Measurements from ENCODE around the gene TOP2B. TPM values are rescaled to one million over a fixed set of nuclear protein-coding genes. Genes with fewer than 3 reads are reported as not detected.

TOP2B gene
- total RNA-seq, 1 experiment from 2014 or later: 73.3 TPM

DNA sequence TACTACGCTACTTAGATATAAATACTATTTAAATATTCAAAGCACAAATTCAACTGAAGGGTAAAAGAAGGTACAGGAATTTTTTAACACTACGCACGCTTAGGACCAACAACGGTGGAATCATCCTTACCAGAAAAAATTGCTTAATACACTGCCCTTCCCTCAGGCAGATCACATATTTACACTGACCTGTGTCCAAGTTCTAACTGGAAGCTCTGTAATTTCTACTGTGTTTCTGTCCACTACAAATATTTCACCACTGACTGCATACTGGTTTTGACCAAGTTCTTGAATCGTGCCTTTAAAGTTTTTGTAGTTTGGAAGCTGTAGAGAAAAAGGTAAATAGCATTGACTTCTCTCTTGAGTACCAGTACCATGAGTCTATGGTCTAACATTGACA is 44.2 kb downstream of the TOP2B start:
- DNase-seq (ENCODE audit: low read depth): no peak

DNA sequence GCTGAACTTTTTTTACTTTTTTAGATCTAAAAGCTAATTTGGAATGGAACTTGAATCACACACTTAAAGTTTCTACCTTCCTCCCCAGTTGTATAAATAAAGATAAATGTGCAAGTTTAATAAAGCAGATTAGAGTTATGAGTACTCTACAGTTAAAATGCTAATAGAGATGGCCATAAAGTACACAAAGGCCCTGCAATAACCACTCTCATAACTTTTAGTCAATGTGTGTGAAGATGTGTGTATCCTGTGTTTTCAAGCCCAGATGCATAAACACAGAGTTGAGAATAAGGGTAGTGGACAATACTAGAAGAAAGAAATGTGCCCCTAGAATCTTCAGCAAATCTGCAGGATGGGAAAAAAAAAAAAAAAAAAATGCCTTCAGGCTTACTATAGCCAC is 45.3 kb downstream of the TOP2B start:
- no peak for DNase-seq (ENCODE audit: low read depth)

DNA sequence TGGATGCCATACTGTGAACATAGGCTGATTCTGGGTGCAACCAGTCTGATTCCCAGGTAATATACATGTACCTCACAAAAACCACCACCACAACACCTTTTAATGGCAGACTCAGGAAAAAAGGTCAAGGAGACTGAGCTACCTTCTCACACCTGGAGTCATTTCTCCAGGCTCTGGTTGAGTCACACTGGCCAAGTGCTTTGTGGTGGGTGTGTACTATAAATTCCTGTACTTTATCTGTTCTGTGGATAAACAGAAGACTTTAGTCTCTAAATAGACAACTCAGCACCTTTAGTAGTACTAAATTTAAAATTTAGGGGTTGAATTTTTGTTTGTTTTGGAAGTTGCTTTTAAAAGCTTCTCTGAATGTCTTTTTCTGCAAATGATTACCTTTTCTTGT is 46.7 kb downstream of the TOP2B start:
- DNase-seq (ENCODE audit: low read depth): no peak

DNA sequence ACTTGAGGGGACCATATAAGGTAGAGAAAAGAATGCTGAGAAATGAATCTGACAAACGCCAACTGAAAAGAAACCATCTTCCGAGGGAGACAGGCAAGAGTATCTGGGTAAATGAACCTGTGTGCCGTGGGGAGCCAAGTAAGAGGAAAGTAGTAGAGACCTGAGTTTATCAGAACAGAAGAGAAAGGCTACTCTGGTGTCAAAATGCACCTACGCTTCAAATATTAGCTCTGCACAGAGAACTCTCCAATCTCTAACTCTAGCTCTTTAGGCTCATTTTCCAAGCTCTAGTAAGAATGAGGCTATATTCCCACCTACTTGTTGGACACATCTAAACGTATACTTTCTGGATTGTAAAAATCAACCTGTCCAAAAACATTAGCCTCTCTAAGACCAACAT is 53.5 kb downstream of the TOP2B start:
- no peak for DNase-seq (ENCODE audit: low read depth)

DNA sequence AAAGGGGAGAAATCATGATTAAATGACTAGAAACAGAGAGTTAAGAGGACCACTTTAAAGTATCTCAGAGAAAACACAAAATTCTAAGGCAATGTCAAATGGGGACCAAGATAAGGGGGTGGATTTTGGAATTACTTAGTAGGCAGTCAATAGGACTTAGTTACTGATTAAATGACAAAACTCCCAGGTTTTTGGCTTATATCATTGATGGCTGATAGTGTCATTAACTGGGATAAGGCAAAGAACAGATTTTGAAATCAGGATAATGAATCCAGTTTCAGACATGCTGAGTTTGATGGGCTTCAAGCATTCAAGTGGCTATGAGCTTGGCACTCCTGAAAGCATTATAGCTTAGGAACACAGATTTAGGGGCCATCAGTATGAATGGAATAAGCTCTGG is 53.9 kb downstream of the TOP2B start:
- no peak for DNase-seq (ENCODE audit: low read depth)

DNA sequence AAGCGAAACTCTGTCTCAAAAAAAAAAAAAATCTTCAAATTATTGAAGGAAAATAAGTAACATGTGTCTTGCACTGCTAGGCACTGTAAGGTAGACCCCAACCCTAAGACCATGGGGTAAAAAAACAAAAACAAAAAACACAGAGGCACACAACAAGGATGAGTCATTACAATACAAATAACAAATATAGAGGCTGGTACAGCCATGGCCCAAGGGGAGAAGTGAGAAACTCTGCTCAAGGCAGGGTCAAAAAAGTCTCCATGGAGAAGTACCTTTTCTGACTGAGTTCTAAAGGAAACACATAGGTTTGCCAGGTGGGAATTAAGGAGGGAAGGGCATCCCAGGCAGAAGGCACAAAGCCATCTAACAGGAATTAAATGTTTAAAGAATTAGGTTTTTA is 54.5 kb downstream of the TOP2B start:
- no peak for DNase-seq (ENCODE audit: low read depth)

DNA sequence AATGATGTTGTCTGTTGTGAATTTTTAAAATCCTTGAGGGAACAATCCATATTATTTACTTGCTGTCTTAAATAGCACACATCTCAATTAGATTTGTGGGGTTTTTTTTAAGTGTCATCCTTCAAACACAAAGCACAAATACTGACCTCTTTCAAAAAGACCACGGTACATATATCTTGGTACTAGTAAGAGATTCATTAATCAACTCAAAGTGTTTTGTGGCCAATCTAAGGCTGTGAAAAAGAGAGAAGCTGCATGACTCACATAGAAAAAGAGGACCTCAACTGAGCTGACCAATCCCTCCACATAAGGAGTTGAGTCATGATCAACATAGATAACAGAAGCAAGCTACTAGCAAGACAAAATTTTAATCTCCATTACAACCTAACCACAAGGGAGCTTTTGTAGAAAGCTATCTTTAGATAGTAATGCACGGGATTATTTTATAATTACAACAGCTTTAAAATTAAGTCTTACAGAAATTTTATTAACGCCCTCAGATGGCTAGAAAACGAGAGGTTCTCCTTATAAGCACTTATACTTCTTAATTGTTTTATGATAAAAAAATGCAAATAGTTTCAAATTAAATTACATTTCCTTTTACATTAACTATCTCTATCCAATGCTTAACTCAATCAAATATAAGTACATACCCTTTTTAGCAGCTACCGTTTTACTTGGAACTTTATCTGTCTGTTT is 60.5 kb downstream of the TOP2B start:
- DNase-seq (ENCODE audit: low read depth): peak; percentile 77

DNA sequence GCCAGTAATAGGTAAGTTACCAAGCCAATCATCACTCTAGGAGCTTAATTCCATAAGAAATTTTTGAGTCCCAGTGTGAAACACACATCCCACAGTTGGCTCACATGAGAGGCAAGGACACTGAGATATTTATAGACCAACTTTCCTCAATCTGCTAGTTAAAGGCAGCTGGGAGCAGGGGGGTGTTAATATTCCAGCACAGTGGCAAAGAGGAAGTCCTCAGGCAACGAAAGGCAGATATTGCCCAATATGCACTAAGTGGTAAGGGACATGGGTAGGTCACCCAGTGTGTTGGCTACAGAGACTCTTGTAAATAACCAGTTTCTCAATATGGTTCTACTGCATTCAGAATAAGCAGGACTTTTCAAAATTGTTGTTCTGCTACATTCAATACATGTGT is 61.0 kb downstream of the TOP2B start:
- no peak for DNase-seq (ENCODE audit: low read depth)

DNA sequence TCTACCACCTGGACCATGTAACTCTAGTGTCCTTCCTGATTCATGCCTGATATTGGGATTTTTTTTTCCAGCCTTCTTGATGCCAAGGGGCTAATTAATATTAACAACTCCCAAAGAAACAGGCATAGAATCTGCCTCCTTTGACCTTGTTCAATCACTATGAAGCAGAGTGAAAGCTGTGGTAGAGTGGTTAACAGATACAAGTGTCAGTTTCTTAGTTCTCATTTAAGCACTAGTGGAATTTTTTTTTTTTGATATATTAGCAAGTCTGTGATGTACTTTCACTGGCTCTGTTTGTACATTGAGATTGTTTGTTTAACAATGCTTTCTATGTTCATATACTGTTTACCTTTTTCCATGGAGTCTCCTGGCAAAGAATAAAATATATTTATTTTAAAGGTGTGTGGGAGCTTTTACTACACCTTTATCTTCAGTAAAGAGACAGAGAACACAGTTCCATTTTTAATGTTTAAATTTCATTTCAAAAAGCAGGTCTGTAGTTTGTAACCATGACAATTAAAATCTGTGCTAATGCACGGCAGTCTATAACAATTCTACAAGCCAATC is 67.1 kb downstream of the TOP2B start:
- no peak for DNase-seq (ENCODE audit: low read depth)

DNA sequence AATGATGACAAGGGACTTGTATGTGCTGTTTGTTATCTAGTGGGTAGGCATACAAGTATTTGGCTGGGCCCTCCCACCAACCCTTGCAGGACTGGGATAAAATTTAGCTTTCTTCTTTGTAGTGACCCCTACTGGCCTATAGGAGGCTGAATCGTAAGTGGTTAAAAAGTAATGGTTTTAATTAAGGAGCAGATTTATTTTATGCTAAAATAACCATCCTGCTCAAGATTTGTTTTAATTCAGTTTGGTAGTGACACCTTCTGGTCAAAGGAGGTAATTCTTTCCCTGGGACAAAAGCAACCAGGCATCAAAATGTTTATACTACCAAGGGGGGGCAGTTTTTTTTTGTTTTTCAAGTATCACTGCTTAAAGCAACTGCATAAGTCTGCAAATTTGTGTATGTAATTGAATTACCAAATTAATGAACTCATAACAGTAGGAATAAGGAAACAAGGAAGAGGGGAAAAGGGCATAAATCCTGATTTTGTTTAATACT is 70.7 kb downstream of the TOP2B start:
- DNase-seq (ENCODE audit: low read depth): peak; percentile 33

DNA sequence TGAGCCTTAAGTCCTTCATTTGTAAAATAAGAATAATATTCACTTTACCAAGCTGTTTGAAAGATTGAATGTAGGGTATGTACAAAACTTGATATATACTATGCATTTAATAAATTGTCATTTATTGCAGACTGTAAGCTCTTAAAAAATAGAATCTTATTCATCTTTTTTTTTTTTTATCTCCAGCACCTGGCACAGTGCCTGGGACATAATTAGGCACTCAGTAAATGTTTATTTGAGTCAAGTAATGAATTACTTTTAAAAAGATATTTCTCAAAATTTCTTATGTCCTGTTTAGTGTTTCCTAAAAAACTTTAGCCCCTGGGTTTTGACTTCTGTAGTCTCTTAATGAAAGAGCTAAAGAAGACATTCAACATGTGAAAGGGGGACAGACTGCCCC is 71.7 kb downstream of the TOP2B start:
- DNase-seq (ENCODE audit: low read depth): no peak

DNA sequence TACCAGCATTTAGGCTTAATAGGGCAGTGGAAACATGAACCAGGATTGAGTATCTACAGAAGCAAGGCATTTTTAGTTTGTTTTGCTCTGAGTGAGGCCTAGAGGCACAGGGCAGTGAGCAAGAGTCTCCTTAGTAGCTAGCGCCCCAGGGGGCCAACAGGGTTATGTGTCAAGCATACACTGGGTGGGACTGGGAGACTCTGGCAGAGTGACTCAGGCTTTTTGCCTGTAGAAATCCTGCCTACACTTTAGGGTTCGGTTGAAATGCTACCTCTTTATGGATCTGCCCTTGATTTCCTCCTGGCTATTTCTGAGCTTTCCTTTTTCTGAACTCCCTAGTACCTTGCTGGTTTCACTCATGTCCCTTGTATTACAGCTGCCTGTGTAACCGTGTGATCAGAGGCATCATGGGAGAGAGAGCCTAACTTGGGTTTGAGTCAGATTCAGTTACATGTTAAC is 72.2 kb downstream of the TOP2B start:
- peak; percentile 79 for DNase-seq (ENCODE audit: low read depth)

DNA sequence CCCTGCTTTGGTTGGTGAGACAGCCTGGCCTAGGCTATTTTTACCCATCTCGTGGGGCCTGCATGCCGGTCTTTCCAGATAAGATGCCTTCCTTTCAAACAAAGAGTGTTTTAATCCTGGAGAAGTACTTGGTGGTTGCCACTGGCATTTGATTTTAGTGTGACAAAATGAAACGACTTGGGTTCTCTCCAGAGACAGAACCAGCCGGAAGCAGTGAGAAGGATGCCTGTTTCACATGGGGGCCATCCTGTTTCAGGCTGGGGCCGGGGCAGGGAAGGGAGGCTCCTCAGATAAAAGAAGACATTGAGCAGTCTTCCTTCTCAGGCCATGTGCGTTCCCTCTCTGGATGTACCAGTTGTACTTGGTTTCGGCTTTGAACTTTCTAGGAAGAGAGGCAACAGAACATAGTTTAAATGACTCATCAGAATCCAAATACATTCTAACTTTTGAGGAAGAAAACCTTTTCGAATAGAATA is 74.9 kb downstream of the TOP2B start:
- DNase-seq (ENCODE audit: low read depth): no peak

DNA sequence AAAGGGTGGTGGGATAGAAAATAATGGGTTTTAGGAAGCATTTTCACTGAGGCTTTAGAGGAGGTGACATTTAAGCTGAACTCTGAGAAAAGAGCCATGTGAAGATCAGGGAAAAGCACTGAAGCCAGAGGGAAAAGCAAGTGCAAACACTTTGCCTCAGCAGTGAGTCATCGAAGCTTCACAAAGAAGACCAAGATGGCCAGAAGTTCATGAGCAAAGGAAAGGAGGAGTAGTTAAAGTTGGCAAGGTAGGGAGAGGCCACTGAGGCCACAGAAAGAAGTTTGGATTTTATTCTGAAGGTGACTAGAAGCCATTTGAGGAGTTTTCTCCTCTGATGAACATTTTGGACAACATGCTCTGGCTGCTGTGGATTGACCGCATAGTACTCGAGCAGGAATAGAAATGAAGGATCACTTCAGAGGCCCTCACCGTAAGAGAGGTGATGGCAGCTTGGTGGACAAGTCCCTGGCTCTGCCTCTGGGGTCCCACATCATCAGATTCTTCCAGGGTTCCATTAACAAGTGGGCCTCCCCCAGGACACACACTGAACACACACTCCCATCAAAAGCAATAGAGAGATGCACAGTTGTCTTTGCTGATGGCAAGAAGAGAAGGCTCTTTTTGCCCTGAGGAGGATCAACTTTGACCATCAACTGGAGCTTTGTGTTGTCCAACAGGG is 75.5 kb downstream of the TOP2B start:
- no peak for DNase-seq (ENCODE audit: low read depth)

DNA sequence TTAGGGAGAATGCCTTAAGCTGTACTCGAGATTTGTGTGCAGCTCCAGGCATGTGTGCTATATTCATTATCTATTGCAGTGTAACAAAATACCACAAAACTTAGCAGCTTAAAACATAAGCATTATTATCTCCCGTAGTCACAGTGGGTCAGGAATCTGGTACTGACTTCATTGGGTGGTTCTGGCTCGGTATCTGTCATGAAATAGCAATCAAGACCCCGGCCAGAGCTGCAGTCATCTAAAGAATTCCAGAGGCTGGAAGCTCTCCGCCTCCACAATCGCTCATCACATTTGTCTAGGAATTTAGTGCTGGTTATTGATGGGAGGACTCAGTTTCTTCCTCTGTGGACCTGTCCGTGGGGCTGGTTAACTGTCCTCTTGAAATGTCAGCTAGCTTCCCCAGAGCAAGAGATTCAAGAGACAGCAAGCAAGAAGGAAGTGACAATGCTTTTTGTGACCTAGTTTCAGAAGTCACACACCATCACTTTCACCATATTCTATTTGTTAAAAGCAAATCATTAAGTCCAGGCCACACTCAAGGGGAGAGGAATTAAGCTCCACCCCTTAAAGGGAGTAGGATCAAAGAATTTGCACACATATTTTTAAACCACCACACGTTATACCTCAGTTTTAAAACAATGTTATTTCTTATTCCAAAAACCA is 76.1 kb downstream of the TOP2B start:
- no peak for DNase-seq (ENCODE audit: low read depth)

DNA sequence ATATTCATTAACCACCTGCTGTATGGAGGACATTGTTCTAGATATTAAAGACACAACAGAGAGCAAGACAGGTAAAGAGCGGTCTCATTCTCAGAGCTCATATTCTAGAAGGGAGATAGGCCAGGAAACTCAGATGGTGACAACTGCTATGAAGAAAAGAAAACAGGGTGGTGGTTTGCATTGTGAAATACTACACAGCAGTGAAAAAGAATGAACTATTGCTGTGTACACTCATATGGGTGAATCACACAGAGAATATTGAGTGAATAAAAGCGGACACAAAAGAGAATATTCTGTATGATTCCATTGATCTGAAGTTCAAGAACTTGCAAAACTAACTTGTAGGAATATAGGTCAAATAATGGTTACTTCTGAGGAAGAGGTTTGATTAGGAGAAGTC is 76.7 kb downstream of the TOP2B start:
- DNase-seq (ENCODE audit: low read depth): no peak

DNA sequence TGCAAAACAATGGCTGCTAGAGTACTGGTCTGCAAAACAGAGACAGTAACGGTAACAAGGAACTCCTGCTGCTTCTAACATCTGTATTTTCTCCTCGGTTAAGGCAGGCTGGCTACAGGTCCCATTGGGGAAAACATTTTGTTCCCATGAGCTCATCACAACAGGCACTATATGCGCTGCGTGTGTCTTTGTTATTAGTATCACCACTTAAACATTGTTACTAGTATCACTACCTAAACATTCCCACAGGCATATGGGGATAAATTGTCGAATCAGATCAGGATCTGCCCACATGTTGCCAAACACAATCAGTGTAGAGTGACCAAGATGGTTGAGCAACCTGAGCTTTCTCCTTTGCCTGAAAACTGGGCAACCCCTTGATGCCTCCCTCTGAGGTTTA is 77.2 kb downstream of the TOP2B start:
- no peak for DNase-seq (ENCODE audit: low read depth)

DNA sequence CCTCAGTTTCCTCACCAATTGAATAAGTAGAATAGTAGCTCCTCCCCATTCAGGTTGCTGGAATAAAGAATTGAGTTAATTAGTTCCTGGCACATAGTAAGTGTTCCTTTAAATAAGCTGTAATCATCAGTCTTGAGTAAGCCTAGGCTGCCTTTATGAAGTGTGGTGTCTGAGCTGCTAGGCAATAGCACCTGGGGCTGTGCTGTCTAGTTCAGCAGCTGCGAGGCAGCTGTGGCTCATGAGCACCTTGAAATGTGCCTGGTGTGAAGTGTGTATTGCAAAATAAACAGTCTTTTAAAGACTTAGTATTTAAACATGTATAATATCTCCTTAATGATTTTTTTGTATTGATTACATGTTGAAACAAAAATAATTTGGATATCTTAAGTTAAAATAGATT is 77.6 kb downstream of the TOP2B start:
- no peak for DNase-seq (ENCODE audit: low read depth)

DNA sequence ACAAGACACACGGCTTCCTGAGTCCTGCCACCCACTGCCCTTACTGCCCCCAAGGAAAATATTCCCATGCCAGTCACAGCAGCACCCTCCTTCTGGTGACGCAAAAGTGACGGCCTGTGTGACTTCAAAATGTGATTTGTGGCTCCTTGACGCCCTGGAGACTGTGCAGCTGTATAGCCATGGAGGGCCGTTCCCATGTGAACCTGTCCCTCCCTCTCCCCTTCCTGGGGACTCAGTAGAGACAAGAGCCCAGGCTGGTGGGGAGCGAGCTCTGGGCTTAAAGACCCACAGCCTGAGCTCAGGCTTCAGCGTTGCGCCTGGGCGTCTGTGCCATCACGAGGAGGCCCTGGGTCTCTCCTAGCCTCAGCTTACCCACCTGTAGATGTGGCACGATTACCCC is 78.2 kb downstream of the TOP2B start:
- DNase-seq (ENCODE audit: low read depth): no peak

DNA sequence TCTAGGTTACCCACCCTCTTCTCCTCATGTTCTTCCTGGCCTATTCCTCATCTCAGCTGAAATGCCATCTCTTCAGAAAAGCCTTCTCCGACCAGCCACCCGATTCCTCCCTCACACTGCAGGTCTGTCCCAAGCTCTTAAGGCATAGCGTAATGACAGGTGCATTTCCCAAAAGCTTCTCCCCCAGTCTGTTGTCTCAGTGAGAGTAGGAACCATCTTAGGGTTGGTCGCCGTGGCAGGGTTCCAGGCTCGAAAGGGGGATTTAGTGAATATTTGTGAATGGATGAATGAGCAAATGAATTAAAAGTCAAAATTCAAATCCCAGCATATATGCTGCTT is 78.6 kb downstream of the TOP2B start:
- no peak for DNase-seq (ENCODE audit: low read depth)

DNA sequence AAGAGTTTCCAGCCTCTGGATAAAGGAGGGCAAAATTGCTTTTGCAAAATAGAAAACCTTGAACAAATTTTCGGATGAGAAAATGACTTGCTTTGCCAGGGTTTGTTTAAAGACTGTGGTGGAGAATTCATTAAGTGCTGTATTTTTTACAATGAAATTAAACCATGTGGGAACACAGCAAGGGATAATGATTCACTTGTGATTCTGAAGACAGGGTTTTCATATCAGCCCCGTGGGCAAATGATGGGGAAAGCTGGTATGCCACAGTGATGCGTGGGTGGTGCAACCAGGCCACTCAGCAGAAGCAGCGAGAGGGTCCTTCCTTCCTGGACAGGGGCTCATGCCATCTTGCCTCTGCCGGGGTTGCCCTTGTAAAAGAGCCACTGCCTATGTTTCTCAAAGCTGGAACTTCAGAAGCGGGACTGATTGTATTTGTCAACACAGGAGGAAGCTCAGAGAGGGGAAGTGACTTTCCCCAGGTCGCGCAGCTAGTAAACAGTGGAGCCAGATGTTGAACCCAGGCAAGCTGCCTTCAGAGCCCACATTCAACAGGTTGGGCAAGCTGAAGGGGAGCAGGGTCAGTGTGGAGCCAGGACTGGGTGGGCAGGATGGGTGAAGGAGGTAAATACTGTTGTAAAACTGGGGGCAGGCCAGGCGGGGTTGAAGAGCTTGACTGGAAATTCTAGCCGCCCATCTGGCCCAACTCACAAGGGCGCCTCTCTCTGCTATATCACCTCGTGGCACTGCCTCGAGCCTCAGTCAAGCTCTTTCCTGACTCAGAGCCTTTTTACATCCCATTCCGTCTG is 79.1 kb downstream of the TOP2B start:
- peak; percentile 25 for DNase-seq (ENCODE audit: low read depth)

All from Daoy (cell line).